ENCODE data around the gene UBC. TPM values are rescaled to one million over a fixed set of nuclear protein-coding genes. Genes with fewer than 3 reads are reported as not detected.

The UBC gene
- total RNA-seq, 5 donors from 2014 or later (not counting 1 experiment from before 2014, with no cell fraction given) = 786 to 1,410 (median 885) TPM

DNA sequence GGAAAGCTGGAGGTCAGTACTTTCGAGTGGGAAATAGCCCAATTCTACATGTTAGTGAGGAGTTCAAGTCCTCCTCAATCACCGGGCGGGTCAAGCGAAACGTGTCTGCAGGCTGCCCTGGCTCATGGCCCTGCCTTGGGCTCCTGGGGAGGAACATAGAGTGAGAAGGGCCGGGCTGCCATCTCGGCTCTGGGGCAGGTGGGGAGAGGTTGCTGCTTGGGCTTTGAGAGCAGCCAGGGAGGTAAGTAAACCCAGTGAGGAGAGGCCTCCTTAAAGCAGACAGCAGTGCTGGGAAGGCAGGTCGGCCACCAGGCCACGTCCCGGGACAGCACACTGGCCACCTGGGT is 32.0 kb upstream of the UBC start:
- CTCF ChIA-PET = no interaction called here

DNA sequence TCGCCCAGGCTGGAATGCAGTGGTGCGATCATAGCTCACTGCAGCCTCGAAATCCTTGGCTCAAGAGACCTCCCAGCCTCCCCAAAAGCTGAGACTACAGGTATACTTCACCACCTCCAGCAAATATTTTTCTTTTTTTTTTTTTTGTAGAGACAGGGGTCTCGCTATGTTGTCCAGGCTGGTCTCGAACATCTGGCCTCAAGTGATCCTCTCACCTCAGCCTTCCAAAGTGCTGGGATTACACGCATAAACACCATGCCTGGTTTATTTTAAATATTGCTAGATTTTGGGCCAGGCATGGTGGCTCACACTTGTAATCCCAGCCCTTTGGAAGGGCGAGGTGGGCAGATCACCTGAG is 26.7 kb upstream of the UBC start:
- Mint-ChIP-seq H3K9me3 (no peaks in the 10 kb centered on the region), H3K4me3 (no peak overlapping the region), H3K4me1 (peaks cover 6 to 18% (median 10%) of the 10 kb centered on the region in 3 donors), H3K27ac (no peak overlapping the region), H3K36me3 (peaks cover 12% of the 10 kb centered on the region), H3K27me3 (no peaks in the 10 kb centered on the region)
- Histone ChIP-seq H3K27ac (ENCODE audit: low read length) (peak overlapping the region; percentile 82), H3K27me3 (replicated peaks in 1 of 2; ENCODE audit: control insufficient read depth in 2 of 2, extremely low read depth in 1 of 2, insufficient read depth in 2 of 2, low read length in 1 of 2) (no peaks in the 10 kb centered on the region), H3K9me3 (no peaks in the 10 kb centered on the region), H3K4me1 (ENCODE audit: control insufficient read depth in 1 of 2, extremely low read depth in 1 of 2, insufficient read depth in 2 of 2, low read length in 2 of 2) (peaks cover 24% of the 10 kb centered on the region in 2 experiments), H3K4me3 (ENCODE audit: control insufficient read depth in 1 of 2, extremely low read depth in 1 of 2, low read length in 1 of 2) (peak overlapping the region in 1 of 2 donors; percentile 75), H3K36me3 (ENCODE audit: control insufficient read depth in 2 of 2, extremely low read depth in 1 of 2, insufficient read depth in 1 of 2, low read length in 1 of 2) (peaks cover 0 to 5% of the 10 kb centered on the region in 2 donors)
- WGBS (ENCODE audit: insufficient coverage) = 70% methylated on average over 2 of the region's 7 CpGs
- DNase-seq = no peak
- ChIA-PET POLR2A (interaction anchor here (0.5 to 2.0 kb wide), 6 partner anchors 23 to 125 kb away, joined by 3 to 10 read pairs (median 8); partner anchors contain the start of gene UBC (in 2 of the 2)), CTCF (interaction anchor here (0.6 to 7.4 kb wide), 11 partner anchors 14 to 45 kb away, joined by 3 to 142 read pairs (median 13); no protein-coding TSS in a partner anchor)
- ATAC-seq (replicated peaks in 1 of 4) = no peak

More for the DNA sequence above, 32.0 kb upstream of the UBC start:
- Histone ChIP-seq H3K4me1 (ENCODE audit: control insufficient read depth in 1 of 2, extremely low read depth in 1 of 2, insufficient read depth in 2 of 2, low read length in 2 of 2) (no peaks in the 10 kb centered on the region), H3K36me3 (ENCODE audit: control insufficient read depth in 2 of 2, extremely low read depth in 1 of 2, insufficient read depth in 1 of 2, low read length in 1 of 2) (peaks cover 16 to 38% of the 10 kb centered on the region in 2 donors), H3K27me3 (replicated peaks in 1 of 2; ENCODE audit: control insufficient read depth in 2 of 2, extremely low read depth in 1 of 2, insufficient read depth in 2 of 2, low read length in 1 of 2) (no peaks in the 10 kb centered on the region), H3K9me3 (no peaks in the 10 kb centered on the region), H3K27ac (ENCODE audit: low read length) (no peak overlapping the region), H3K4me3 (ENCODE audit: control insufficient read depth in 1 of 2, extremely low read depth in 1 of 2, low read length in 1 of 2) (no peak overlapping the region)
- Mint-ChIP-seq H3K27me3 (no peaks in the 10 kb centered on the region), H3K4me1 (peaks cover 0 to 4% (median 0%) of the 10 kb centered on the region in 3 donors), H3K36me3 (peaks cover 33% of the 10 kb centered on the region), H3K9me3 (no peaks in the 10 kb centered on the region), H3K27ac (no peak overlapping the region), H3K4me3 (no peak overlapping the region)
- 95% methylated on average over 9 of the region's 10 CpGs for WGBS (ENCODE audit: insufficient coverage)
- DNase-seq (no peak), ATAC-seq (replicated peaks in 1 of 4) (no peak)
- POLR2A ChIA-PET = no interaction called here

DNA sequence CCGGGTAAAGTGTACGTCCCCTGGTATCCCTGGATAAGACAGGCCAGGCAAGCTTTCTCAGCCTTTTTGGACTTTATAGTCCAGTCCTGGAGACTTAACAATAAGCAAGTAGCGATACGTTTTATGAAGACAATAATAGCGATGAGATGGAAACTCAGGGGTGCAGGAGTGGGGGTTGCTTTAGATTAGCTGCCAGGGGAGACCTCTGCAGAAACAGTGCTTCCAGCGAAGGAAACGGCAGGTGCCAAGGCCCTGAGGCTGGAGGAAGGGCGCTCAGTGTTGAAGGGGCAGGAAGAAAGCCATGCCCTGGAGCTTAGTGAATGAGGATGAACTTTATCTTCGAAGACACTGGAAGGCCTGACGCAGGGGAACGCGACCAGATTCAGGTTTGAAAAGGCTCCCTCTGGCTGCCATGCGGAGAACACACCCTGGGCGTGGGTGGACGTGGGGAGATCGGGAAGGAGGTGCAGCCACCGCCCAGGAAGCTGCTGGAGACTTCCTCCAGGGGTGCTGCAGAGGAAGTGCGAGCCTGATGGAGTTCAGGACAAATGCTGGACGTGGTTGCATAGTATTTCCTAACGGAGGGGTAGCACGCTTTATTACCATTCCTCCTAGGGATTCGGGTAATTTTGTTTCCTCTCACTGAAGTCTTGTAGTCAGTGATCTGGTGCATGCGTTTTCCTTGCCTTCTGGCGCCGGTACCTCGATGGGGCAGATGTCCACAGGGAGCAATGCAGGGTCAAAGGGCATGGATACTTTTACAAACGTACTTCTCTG is 26.1 kb upstream of the UBC start:
- peaks cover 24% of the 10 kb centered on the region in 2 experiments for H3K4me1 ChIP-seq (ENCODE audit: control insufficient read depth in 1 of 2, extremely low read depth in 1 of 2, insufficient read depth in 2 of 2, low read length in 2 of 2)
- no peaks in the 10 kb centered on the region for H3K9me3 Mint-ChIP-seq
- ChIA-PET POLR2A (interaction anchor here (0.5 to 2.0 kb wide), 14 partner anchors 13 to 493 kb away, joined by 3 to 15 read pairs (median 4); partner anchors contain the start of gene UBC (in 2 of the 2)), CTCF (interaction anchor here (0.6 to 7.4 kb wide), 16 partner anchors 9 to 1974 kb away, joined by 3 to 142 read pairs (median 10); partner anchors contain the start of genes BRI3BP (in 2 of the 2), UBC (in 2 of the 2) and ABCB9 (in 1 of the 2))
- H3K36me3 Mint-ChIP-seq = peaks cover 7% of the 10 kb centered on the region
- ATAC-seq (replicated peaks in 1 of 4) (peak; percentile 52 to 70 (median 66)), DNase-seq (peak; percentile 60 to 90 (median 74))
- H3K27ac Mint-ChIP-seq = no peak overlapping the region
- no peaks in the 10 kb centered on the region for H3K27me3 Mint-ChIP-seq
- peak overlapping the region; percentile 82 for H3K27ac ChIP-seq (ENCODE audit: low read length)
- WGBS (ENCODE audit: insufficient coverage) = 6% methylated on average over 22 of the region's 27 CpGs
- peak overlapping the region; percentile 70 to 75 for H3K4me3 ChIP-seq (ENCODE audit: control insufficient read depth in 1 of 2, extremely low read depth in 1 of 2, low read length in 1 of 2)
- H3K4me3 Mint-ChIP-seq = no peak overlapping the region
- no peaks in the 10 kb centered on the region for H3K27me3 ChIP-seq (replicated peaks in 1 of 2; ENCODE audit: control insufficient read depth in 2 of 2, extremely low read depth in 1 of 2, insufficient read depth in 2 of 2, low read length in 1 of 2)
- H3K9me3 ChIP-seq = no peaks in the 10 kb centered on the region
- peaks cover 6 to 18% (median 10%) of the 10 kb centered on the region in 3 donors for H3K4me1 Mint-ChIP-seq
- H3K36me3 ChIP-seq (ENCODE audit: control insufficient read depth in 2 of 2, extremely low read depth in 1 of 2, insufficient read depth in 1 of 2, low read length in 1 of 2) = peaks cover 0 to 5% of the 10 kb centered on the region in 2 donors

DNA sequence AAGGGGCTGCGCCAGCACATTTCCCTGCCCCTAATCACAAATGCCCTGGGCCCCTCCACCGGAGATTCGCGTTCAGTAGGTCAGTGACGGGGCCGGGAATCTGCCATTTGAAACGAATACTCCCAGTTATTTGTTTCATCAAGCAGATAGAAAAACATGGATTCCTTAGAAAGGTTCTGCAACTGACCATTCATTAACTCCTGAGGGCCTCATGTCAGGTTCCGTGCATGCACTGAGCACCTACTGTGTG is 25.6 kb upstream of the UBC start:
- Mint-ChIP-seq H3K9me3 (no peaks in the 10 kb centered on the region), H3K4me1 (peaks cover 6 to 18% (median 10%) of the 10 kb centered on the region in 3 donors), H3K4me3 (no peak overlapping the region), H3K36me3 (peaks cover 5% of the 10 kb centered on the region), H3K27ac (no peak overlapping the region), H3K27me3 (no peaks in the 10 kb centered on the region)
- peak overlapping the region; percentile 82 for H3K27ac ChIP-seq (ENCODE audit: low read length)
- WGBS (ENCODE audit: insufficient coverage) = 7% methylated on average over 8 of the region's 8 CpGs
- H3K9me3 ChIP-seq = no peaks in the 10 kb centered on the region
- peaks cover 24% of the 10 kb centered on the region in 2 experiments for H3K4me1 ChIP-seq (ENCODE audit: control insufficient read depth in 1 of 2, extremely low read depth in 1 of 2, insufficient read depth in 2 of 2, low read length in 2 of 2)
- CTCF ChIA-PET = interaction anchor here (0.6 to 7.4 kb wide), 15 partner anchors 9 to 1974 kb away, joined by 3 to 142 read pairs (median 10); partner anchors contain the start of genes BRI3BP (in 2 of the 2), UBC (in 2 of the 2) and ABCB9 (in 1 of the 2)
- POLR2A ChIA-PET = interaction anchor here (0.5 to 2.0 kb wide), 14 partner anchors 13 to 493 kb away, joined by 3 to 15 read pairs (median 6); partner anchors contain the start of gene UBC (in 2 of the 2)
- H3K36me3 ChIP-seq (ENCODE audit: control insufficient read depth in 2 of 2, extremely low read depth in 1 of 2, insufficient read depth in 1 of 2, low read length in 1 of 2) = peaks cover 0 to 5% of the 10 kb centered on the region in 2 donors
- ATAC-seq (replicated peaks in 1 of 4) = peak in 3 of 4 experiments; percentile 1 to 9 (median 3)
- peak overlapping the region; percentile 70 to 75 for H3K4me3 ChIP-seq (ENCODE audit: control insufficient read depth in 1 of 2, extremely low read depth in 1 of 2, low read length in 1 of 2)
- no peak for DNase-seq
- no peaks in the 10 kb centered on the region for H3K27me3 ChIP-seq (replicated peaks in 1 of 2; ENCODE audit: control insufficient read depth in 2 of 2, extremely low read depth in 1 of 2, insufficient read depth in 2 of 2, low read length in 1 of 2)

DNA sequence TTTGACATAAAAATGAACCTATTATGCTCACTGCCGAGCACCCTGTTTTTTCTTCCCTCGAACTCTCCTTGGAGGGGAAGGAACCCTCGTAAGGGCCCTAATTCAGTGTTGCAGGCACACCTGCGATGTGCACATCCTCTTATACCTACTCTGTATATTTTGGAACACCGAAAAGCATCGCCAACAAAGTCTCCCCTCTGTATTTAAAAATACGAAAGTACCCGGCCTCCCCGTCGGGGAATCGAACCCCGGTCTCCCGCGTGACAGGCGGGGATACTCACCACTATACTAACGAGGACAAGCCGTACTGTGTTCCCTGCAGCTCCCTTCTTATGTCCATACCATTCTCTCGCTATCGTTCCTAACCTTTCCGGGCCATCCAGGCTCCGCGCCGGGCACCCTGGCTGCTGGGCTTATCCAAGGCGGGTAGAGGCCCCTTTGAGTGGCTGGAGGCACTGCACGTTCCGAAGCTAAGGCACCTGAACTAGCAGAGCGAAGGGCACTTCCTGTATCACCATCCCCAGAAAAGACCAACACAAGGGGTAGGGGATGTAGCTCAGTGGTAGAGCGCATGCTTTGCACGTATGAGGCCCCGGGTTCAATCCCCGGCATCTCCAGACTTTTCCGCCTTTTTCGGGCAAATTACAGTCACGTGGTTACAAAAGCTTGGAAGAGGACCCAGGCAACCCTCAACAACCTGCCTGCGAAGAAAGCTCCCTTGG is 25.1 kb upstream of the UBC start:
- H3K27ac Mint-ChIP-seq = no peak overlapping the region
- Histone ChIP-seq H3K4me3 (ENCODE audit: control insufficient read depth in 1 of 2, extremely low read depth in 1 of 2, low read length in 1 of 2) (peak overlapping the region; percentile 70 to 75), H3K9me3 (no peaks in the 10 kb centered on the region), H3K4me1 (ENCODE audit: control insufficient read depth in 1 of 2, extremely low read depth in 1 of 2, insufficient read depth in 2 of 2, low read length in 2 of 2) (peaks cover 24% of the 10 kb centered on the region in 2 experiments), H3K27ac (ENCODE audit: low read length) (peak overlapping the region; percentile 82), H3K36me3 (ENCODE audit: control insufficient read depth in 2 of 2, extremely low read depth in 1 of 2, insufficient read depth in 1 of 2, low read length in 1 of 2) (peaks cover 0 to 5% of the 10 kb centered on the region in 2 donors), H3K27me3 (replicated peaks in 1 of 2; ENCODE audit: control insufficient read depth in 2 of 2, extremely low read depth in 1 of 2, insufficient read depth in 2 of 2, low read length in 1 of 2) (no peaks in the 10 kb centered on the region)
- DNase-seq (peak; percentile 76 to 92 (median 87)), ATAC-seq (replicated peaks in 1 of 4) (peak; percentile 68 to 79 (median 71))
- H3K36me3 Mint-ChIP-seq = peaks cover 3% of the 10 kb centered on the region
- POLR2A ChIA-PET = interaction anchor here (0.6 to 2.0 kb wide), 13 partner anchors 12 to 35 kb away, joined by 3 to 15 read pairs (median 8); partner anchors contain the start of gene UBC (in 2 of the 2)
- peaks cover 6 to 18% (median 10%) of the 10 kb centered on the region in 3 donors for H3K4me1 Mint-ChIP-seq
- CTCF ChIA-PET = interaction anchor here (0.5 to 7.4 kb wide), 13 partner anchors 12 to 473 kb away, joined by 3 to 142 read pairs (median 13); partner anchors contain the start of genes BRI3BP (in 2 of the 2) and UBC (in 2 of the 2)
- WGBS (ENCODE audit: insufficient coverage) = under 1% methylated on average over 25 of the region's 35 CpGs
- no peak overlapping the region for H3K4me3 Mint-ChIP-seq
- H3K27me3 Mint-ChIP-seq = no peaks in the 10 kb centered on the region
- H3K9me3 Mint-ChIP-seq = no peaks in the 10 kb centered on the region

DNA sequence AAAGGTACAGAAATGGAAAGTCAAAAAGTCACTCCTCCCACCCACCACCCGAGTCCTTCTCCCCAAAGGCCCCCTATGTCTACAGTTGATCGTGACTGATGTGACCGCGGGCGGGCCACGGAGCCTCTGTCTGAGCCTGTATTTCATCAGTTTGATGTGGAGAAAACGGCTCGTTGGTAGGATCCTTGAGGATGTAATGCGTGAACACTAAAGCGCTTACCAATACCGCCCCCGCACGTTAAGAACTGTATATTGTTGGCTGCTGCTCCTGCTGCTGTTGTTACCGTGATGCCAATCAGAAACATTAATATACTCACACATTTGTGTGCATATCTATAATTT is 24.6 kb upstream of the UBC start:
- peaks cover 3% of the 10 kb centered on the region for H3K36me3 Mint-ChIP-seq
- POLR2A ChIA-PET = interaction anchor here (0.9 to 2.0 kb wide), 7 partner anchors 12 to 29 kb away, joined by 3 to 15 read pairs (median 8); partner anchors contain the start of gene UBC (in 2 of the 2)
- H3K9me3 ChIP-seq = no peaks in the 10 kb centered on the region
- H3K27ac Mint-ChIP-seq = no peak overlapping the region
- CTCF ChIA-PET = interaction anchor here (0.5 to 7.4 kb wide), 10 partner anchors 11 to 54 kb away, joined by 3 to 142 read pairs (median 20); partner anchors contain the start of genes BRI3BP (in 1 of the 2) and UBC (in 1 of the 2)
- H3K4me1 Mint-ChIP-seq = peaks cover 6 to 18% (median 10%) of the 10 kb centered on the region in 3 donors
- peak overlapping the region; percentile 70 to 75 for H3K4me3 ChIP-seq (ENCODE audit: control insufficient read depth in 1 of 2, extremely low read depth in 1 of 2, low read length in 1 of 2)
- DNase-seq = peak in 33 of 35 experiments; percentile 30 to 82 (median 48)
- no CpG with 5 or more reads among the region's 14 CpGs for WGBS (ENCODE audit: insufficient coverage)
- H3K9me3 Mint-ChIP-seq = no peaks in the 10 kb centered on the region
- H3K27ac ChIP-seq (ENCODE audit: low read length) = peak overlapping the region; percentile 82
- H3K27me3 Mint-ChIP-seq = no peaks in the 10 kb centered on the region
- H3K27me3 ChIP-seq (replicated peaks in 1 of 2; ENCODE audit: control insufficient read depth in 2 of 2, extremely low read depth in 1 of 2, insufficient read depth in 2 of 2, low read length in 1 of 2) = no peaks in the 10 kb centered on the region
- peaks cover 24% of the 10 kb centered on the region in 2 experiments for H3K4me1 ChIP-seq (ENCODE audit: control insufficient read depth in 1 of 2, extremely low read depth in 1 of 2, insufficient read depth in 2 of 2, low read length in 2 of 2)
- H3K4me3 Mint-ChIP-seq = no peak overlapping the region
- ATAC-seq (replicated peaks in 1 of 4) = peak; percentile 45 to 64 (median 62)
- peaks cover 0 to 5% of the 10 kb centered on the region in 2 donors for H3K36me3 ChIP-seq (ENCODE audit: control insufficient read depth in 2 of 2, extremely low read depth in 1 of 2, insufficient read depth in 1 of 2, low read length in 1 of 2)

All from T-cell (primary cell).